HG03039 (cell line): ENCODE data around the gene FUT7.
"Not testable (repeated sequence)": the region's sequence is repeated elsewhere in the genome, so short reads cannot be mapped to it uniquely, and the experiment has no call there.

ENCODE experiments used
- ATAC-seq: cut with Tn5 transposase; IDR thresholded peaks from one replicate; pipeline ENCODE4 v1.9.1; 2021; ENCODE audit warnings: mild to moderate bottlenecking, moderate library complexity; ENCODE audit not compliant: unreplicated experiment

Gene FUT7

DNA sequence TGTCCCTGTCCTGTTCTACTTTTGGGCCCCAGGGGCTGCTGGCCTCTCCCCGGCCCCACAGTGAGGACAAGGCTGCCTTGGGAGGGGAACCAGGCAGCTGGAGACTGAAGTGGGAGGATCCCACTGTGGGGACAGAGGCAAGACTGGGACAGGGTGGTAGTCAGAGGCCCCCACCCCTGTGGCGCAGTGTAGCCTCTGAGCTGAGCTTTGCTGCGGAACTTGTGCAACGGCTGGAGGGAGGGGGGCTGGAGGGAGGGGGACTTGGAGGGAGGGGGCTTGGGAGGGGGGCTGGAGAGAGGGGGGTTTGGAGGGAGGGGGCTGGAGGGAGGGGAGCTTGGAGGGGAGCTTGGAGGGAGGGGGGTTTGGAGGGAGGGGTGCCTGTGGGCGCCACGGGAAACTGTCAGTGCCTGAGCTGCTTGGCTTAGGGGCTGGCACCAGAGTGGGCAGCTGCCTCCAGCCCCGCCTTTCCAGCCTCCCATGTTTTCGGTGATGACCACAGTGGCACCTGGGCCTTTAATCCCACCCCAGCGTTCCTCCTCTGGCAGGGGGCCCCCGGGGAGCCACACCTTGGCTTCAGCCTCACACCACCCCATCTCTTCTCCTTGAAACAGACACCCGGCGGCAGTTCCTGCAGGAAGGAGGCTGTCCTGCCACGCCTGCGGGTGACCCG, 2.3 kb upstream of the FUT7 start:
- no peak for ATAC-seq

DNA sequence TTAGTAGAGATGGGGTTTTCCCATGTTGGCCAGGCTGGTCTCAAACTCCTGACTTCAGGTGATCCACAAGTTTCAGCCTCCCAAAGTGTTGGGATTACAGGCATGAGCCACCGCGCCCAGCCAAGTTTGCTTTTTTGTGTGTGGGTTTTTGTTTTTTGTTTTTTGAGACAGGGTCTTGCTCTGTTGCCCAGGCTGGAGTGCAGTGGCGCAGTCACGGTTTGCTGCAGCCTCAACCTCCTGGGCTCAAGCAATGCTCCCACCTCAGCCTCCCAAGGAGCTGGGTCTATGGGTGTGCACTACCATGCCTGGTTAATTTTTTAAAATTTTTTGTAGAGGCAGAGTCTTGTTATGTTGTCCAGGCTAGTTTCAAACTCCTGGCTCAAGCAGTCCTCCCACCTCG, 1.6 kb upstream of the FUT7 start:
- not testable (repeated sequence) for ATAC-seq

DNA sequence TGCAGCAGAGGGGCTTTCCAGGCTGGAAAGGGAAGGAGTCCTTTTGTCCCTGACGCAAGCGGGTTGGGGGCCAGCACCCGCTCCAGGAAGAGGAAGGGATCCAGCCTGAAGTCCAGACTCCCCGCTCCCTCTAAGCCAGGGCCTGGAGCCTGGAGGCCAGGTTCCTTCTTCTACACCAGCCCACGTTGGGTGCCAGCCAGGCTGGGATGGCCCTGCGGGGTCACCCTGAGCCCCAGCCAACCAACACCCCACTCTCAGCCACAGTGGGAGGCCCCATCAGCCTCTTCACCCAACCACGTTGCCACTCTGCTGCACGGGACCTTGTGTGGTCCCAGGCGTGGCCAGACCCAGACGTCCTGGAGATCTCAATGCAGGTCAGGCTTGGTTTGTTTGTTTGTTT, 970 bp upstream of the FUT7 start:
- ATAC-seq, result no peak

DNA sequence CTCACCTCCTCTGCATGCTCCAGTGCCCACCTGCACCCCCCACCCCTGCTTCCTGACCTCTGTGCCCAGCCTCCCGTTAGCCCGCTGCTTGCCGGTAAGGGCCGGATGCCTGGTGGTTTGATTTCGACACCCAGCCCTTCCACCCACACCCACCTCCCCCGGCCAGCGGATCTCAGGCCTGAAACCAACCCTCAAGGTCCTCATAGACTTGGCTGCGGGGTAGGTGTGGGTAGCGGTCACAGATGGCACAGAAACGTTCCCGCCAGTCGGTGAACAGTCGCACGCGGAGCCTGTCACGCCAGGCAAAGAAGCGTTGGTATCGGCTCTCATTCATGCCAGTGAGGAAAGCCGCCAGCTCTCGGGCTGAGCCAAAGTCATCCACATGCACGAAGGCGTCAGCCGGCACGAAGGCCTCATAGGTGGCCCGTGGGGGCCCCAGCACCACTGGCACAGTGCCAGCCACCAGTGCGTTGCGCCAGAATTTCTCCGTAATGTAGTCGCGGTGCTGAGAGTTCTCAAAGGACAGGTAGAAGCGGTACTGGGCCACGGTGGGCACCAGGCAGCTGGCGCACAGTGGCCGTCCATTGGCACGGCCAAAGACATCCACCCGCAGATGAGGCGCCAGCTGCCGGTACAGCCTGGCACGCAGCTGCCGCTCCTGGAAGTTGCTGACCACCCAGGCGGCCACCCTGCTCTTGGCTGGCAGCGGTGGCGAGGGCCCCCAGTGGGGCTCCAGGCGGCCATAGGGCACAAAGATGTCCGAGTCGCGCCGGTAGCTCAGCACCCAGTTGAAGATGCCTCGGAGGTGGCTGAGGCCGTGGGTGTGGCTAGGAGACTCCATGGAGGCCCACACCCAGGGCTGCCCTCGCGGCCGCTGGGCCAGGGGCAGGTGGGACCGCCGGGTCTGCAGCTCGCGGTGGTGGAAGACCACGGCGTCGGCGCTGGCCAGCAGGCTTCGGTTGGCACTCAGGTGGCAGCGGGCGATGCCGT, 1.1 kb downstream of the FUT7 start:
- ATAC-seq, result no peak

DNA sequence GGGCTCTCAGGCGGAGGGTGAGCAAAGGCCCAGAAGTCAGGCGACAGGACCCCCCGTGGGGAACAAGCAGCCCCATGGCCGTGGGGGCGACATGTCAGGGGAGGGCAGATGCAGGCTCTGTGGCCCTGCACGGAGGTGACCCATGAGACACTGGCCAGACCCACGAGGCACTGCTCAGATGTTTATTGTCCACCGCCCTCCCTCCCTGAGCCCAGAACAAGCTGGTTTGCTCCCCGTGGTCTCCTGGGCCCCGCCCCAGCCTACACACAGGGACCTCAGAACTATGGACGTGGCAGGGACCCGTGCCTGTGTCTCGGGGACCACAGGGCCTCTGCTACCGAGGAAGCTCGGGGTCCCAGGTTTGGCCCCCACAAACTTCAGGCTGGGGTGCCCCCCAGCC, 1.9 kb downstream of the FUT7 start:
- no peak for ATAC-seq

DNA sequence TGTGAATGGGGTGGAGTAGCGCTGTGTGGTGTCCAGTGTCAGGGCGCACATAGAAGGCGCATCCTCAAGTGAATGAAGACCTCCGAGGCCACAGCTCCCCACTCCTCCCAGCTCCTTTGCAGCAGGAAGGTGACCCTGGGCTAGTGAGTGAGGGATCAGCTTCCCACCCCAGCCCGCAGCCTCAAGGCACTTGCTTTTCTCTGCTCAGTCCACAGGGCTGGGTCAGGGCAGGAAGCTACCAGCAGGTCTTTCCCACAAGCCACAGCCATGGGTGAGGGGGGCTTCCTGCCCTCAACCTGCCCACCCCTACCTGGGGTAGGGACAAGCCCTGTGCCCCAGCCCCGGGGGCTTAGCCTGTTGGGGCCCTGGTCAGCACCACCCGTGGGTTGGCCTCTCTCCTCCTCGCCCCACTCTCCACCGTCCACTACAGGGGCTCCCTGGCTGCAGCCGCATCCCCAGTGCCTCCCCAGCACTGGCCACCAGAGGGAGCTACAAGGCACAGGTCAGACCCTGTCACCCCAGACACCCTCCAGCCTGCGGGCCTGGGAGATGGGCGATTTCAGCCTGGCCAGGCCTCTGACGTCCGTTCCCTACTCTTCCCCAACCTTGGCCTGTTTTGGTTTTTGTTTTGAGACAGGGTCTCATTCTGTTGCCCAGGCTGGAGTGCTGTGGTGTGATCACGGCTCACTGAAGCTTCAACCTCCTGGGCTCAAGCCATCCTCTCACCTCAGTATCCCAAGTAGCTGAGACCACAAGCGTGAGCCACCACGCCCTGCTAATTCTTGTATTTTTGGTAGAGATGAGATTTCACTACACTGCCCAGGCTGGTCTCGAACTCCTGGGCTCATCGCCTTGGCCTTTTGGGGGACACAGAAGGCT, 2.6 kb downstream of the FUT7 start:
- no peak for ATAC-seq

DNA sequence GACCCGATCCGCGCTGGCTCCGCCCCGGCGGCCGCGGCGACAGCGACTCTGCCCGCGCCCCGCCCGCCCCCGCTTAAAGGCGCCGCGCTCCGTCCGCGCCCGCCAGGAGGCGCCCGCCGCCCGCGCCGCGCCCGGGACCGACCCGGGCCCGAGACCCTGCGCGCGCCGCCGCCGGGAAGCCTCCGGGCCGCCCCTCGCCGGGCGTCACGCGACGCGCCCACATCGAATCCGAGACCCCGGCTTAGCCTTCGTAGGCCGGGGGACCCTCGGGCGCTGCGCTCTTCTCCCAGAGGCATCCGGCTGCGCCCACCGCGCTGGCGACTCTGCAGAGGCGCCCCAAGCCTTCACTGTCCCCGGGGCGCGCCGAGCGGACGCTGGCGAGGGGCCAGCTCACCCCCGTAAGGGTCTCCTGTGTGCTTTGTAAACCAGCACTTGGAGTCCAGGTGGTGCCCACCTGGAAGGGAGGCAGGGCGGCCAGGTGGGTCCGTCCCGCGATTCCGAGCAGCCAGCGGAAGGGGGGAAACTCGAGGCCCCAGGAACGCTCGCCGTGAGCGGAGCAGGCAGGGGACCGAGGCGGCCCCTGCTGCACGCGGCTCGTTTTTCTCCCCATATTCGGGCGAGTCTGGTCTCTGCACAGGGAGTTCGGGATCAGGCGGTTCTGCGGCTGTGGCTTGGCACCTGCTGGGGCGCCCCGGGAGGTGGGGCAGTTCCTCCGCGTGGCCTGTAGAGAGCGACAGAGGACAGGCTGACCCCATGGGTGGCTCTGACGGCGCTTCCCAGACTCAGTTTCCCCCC, 3.4 kb downstream of the FUT7 start:
- no peak for ATAC-seq

DNA sequence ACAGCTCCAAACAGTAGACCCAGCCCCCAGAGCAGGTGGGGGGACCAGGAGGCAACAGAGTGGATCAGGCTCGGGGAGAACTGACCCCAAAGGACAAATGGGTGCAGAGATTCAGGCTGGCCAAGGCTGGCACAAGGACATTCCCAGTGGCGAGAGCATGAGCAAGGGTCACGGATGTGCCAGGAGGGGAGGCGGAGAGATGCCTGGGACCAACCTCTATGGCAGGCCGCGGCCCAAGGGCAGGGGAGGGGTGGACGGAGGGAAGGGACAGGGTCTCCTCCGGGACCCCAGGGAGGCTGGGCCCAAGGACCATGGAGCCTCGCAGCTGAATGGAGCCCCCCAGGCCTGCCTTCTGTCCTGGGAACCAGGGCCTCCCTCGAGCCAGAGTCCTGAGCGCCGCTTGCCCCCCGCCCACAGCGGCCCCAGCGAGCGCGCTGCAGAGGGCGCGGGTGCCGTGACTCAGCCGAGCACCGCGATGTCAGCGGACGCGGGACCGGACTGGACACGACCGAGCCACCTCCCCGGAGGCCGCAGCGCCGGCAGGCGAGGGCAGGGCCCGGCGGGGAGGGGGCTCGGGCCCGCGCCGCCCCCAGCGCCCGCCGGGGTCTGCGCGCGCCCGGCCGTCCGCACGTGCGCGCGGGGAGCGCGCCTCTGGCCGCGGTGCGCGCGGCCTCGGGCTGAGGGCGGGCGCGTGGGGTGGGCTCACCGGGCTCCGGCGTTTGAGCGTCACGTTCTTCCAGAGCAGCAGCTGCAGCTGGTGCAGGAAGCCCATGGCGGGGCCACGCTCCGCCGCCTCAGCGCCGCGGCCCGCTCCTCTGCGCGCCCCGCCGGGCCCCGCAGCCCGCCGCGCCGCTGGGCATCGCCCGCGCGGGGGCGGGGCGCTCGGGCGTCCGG, 4.3 kb downstream of the FUT7 start, which contains the start of gene ABCA2:
Gene ABCA2 (minus strand): TSS at position 869 of the 894 bp plus-strand sequence. CDS start 97 bp downstream, at position 772.
- ATAC-seq, result no peak

DNA sequence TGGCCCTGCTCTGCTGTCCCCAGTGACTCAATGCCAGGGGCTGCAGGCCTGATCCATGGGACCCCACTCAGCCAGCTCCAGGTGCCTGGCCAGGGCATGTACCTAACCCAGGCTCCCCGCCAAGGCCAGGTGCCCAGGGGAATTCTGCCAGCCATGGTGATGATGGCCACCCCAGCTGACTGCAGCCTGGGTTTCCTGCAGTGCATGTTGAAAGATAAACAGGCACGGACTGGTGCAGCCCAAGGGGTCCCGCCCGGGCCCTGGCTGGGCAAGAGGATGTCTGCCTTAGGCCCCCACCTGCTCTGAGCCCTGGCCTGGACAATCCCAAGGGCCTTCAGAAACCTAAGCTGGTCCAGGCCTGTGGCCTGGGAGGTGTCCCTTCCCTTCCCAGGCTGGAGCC, 5.1 kb downstream of the FUT7 start:
- no peak for ATAC-seq

DNA sequence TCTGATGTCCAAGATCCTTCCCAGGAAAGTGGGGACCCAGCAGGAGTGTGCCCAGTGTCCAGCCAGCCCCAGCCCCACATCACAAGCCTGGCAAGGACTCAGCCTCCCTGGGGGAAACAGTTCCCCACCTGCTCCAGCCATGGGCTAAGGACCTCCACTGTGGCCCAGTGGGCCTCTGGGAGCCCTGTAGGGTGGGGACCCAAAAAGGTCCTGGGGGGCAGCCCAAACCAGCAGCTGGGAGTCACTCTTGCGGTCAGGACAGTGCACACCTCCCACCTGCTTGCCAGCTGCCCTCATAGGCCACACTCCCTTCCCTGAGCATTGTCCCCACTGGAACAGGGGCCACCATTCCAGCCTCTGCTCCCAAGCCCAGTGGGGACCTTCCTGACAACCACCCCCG, 5.5 kb downstream of the FUT7 start:
- ATAC-seq, result no peak

DNA sequence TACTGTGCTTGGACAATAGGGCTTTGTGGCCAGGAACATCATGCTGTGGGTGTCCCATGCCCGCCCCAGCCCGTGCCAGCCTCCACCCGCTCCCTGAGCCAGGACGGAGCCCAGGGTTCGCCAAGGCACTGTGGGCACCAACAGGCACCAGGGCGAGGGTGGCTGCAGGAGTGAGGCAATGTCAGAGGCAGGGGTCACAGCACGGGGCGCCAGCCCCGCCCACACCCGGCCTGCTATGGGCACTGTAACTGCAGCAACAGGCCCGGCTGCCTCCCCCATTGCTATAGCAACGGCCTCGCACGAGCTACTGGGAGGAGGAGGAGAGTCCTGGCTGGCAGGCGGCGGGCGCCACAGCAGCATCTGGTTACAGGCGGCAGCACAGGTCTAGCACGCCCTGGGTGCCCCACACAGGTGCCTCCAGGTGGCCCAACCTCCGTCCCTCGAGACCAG, 6.3 kb downstream of the FUT7 start:
- ATAC-seq, result no peak

DNA sequence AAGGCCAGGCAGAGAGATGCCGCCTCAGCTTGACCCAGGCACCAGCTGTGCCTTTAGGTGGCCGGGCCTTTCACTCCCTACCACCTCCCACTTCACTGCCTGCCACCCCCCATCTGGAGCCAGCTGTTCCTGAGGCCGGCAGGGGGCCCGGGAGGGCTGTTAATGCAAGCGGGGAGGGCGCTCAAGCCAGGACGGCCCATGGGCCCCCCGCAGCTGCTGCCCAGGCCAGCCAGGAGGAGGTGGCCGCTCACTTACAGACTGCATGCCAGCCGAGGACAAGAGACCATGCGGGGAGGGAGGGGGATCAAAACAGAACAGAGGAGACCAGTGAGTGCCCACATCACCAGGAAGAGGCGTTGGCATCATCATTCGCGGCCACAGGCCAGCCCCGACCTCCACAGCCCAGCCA, 8.3 kb downstream of the FUT7 start:
- ATAC-seq, result no peak

DNA sequence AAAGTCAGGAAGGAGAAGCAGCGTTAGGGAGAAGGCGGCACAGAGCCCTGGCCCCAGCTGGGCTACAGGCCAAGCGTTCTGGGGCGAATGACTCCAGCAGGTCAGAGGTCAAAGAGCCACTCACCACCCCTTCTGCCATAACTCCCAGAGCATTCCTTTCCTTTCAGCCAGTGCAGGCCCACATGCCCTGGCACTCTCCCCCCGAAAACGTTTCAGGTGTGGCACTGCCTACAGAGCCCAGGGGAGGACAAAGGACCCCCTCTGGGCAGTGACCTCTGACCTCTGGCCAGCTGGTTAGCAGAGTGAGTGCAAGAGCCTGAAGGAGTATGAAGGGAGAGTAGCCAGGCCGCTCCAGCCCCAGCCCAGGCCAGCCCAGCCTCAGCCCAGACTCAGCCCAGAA, 8.7 kb downstream of the FUT7 start:
- ATAC-seq, result no peak

DNA sequence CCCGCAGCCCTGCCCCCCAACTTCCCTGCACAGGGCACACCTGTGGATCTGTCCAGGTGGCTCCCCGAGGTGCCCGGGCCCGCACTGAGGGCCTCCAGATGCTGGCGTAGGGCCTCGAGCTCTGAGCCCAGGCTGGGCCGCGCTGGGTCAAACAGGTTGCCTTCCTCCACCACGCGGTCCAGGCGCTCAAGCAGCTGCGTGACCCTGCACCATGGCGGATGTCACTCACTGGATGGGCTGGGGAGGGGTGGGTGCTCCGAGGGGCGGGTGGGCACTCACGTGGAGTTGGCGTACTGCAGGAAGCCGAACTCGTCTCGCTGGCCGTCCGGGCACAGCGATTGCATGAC, 9.3 kb downstream of the FUT7 start:
- ATAC-seq, result no peak

DNA sequence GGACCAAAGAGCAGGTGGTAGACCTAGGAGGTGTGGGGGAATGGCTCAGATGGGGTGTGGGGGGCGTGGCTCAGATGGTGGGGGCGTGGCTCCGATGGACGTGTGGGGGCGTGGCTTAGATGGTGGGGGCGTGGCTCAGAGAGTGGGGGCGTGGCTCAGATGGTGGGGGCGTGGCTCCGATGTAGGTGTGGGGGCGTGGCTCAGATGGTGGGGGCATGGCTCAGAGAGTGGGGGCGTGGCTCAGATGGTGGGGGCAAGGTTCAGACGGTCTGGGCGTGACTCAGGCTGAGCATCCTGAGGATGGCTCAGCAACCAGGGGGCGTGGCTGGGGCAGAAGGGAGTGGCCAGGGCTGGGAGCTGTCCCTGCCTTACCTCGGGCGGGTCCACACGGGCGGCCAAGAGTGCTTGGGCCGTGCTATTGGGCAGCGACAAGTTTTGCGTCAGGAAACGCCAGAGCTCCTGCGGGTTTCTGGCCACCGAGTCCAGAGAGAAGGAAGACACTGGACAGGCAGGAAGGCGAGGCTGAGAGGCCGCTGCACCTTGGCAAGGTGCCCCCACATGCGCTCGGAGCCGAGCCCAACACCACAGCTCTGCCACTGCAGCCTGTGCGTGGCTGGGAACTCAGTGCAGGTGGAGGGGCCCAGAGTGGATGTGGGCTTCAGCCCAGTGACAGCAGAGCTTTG, 9.8 kb downstream of the FUT7 start:
- no peak for ATAC-seq

DNA sequence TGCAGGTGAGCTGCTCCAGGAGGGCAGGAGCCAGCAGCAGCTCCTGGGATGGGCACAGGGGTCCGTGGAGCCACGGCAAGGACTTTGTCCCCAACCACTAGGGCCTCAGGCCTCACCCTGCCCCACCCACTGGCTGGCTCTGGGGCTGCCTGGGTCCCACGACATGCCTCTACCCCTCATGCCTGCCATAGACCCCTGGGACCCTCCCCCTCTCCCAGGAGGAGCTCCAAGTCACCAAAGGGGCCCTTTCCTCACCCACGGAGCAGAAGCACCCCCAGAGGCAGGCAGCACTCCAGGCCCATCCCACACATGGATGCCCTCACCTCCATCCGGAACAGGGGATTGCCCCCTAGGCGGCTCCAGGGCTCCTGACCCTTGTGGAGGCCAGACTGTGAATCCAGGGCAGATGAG, 10.3 kb downstream of the FUT7 start:
- ATAC-seq, result no peak

DNA sequence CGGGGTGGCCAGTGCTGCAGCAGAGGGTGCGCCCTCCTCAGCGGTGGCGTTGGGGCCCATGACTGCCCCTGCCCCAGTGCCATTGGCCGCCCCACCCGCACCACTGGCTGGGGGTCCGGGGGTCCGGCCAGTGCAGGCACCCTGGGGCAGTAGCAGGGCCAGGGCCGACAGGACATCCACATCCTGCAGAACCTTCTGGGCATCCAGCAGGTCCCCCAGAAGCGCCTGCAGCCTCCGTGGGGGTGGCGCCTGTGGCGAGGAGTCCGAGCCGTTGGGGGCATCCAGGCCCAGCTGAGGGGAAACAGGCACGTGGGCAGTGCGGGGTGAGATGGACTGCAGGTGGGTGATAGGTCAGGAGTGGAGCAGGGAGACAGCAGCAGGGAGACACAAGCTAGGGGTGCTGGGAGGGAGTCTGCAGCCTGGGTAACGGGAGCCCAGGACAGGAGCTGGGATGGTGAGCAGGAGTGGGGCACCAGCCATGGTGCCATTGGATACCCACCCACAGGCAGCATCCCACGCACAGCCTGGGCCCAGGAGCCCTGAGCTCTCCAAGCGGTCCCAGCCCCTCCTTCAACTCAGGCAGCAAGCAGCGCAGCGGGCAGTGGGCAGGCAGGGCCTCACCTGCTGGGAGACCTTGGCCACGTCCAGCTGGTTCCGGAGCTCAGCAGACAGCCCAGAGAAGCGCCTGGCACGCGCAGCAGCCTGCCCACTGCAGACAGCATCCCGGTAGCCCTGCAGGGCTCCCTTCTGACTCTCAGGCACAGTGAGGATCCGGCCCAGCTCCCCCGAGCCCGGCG, 10.9 kb downstream of the FUT7 start:
- no peak for ATAC-seq
